ENCODE data around the gene RELB.
"Not testable (repeated sequence)": the region's sequence is repeated elsewhere in the genome, so short reads cannot be mapped to it uniquely, and the experiment has no call there.

Gene RELB

GRCh38 chr19:44968118-44968517, 33.1 kb upstream of the RELB start:
- H3K4me3 ChIP-seq (ENCODE audit: low read length in 2 of 2): no peak overlapping the region
- H3K9me3 ChIP-seq (ENCODE audit: control insufficient read depth in 2 of 2, low read length in 2 of 2): no peaks in the 10 kb centered on the region
- H3K27ac ChIP-seq (ENCODE audit: low read depth in 2 of 2, low read length in 2 of 2): no peak overlapping the region
- H3K36me3 ChIP-seq (ENCODE audit: control insufficient read depth in 2 of 2, insufficient read depth in 2 of 2, low read length in 2 of 2): peaks cover 2 to 29% of the 10 kb centered on the region in 2 donors
- no peaks in the 10 kb centered on the region for H3K27me3 ChIP-seq (ENCODE audit: control insufficient read depth in 2 of 2, insufficient read depth in 2 of 2, low read length in 2 of 2)
- H3K4me1 ChIP-seq (ENCODE audit: control insufficient read depth in 2 of 2, insufficient read depth in 2 of 2, low read length in 2 of 2): no peaks in the 10 kb centered on the region
- H3K9ac ChIP-seq (ENCODE audit: low read depth in 1 of 2, low read length in 2 of 2): no peak overlapping the region

DNA sequence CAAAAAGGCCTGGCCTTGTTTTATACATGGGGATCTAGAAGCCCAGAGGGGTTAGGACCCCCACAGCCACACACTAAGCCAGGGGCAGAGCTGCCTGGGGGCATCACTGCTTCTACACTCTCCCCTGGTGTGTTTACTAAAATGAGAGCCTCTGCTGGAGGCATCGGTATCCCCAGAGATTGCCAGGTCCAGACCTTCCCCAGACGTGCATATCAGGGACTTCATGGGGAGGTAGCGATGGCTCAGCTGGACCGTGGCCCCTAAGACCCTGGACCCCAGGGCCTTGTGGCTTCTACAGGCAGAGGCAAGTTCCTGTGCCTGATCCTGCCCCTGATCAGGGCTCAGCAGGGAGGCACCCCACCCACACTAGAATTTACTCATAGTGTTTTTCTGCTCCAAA, 32.6 kb upstream of the RELB start:
- H3K9me3 ChIP-seq (ENCODE audit: control insufficient read depth in 2 of 2, low read length in 2 of 2): no peaks in the 10 kb centered on the region
- H3K4me1 ChIP-seq (ENCODE audit: control insufficient read depth in 2 of 2, insufficient read depth in 2 of 2, low read length in 2 of 2): no peaks in the 10 kb centered on the region
- H3K9ac ChIP-seq (ENCODE audit: low read depth in 1 of 2, low read length in 2 of 2): no peak overlapping the region
- no peak overlapping the region for H3K4me3 ChIP-seq (ENCODE audit: low read length in 2 of 2)
- H3K27ac ChIP-seq (ENCODE audit: low read depth in 2 of 2, low read length in 2 of 2): no peak overlapping the region
- H3K36me3 ChIP-seq (ENCODE audit: control insufficient read depth in 2 of 2, insufficient read depth in 2 of 2, low read length in 2 of 2): peaks cover 2 to 34% of the 10 kb centered on the region in 2 donors
- no peaks in the 10 kb centered on the region for H3K27me3 ChIP-seq (ENCODE audit: control insufficient read depth in 2 of 2, insufficient read depth in 2 of 2, low read length in 2 of 2)

GRCh38 chr19:44969437-44969836, 31.8 kb upstream of the RELB start:
- H3K27me3 ChIP-seq (ENCODE audit: control insufficient read depth in 2 of 2, insufficient read depth in 2 of 2, low read length in 2 of 2): no peaks in the 10 kb centered on the region
- no peaks in the 10 kb centered on the region for H3K4me1 ChIP-seq (ENCODE audit: control insufficient read depth in 2 of 2, insufficient read depth in 2 of 2, low read length in 2 of 2)
- no peak overlapping the region for H3K27ac ChIP-seq (ENCODE audit: low read depth in 2 of 2, low read length in 2 of 2)
- no peaks in the 10 kb centered on the region for H3K9me3 ChIP-seq (ENCODE audit: control insufficient read depth in 2 of 2, low read length in 2 of 2)
- H3K36me3 ChIP-seq (ENCODE audit: control insufficient read depth in 2 of 2, insufficient read depth in 2 of 2, low read length in 2 of 2): peaks cover 5 to 36% of the 10 kb centered on the region in 2 donors
- H3K9ac ChIP-seq (ENCODE audit: low read depth in 1 of 2, low read length in 2 of 2): no peak overlapping the region
- H3K4me3 ChIP-seq (ENCODE audit: low read length in 2 of 2): no peak overlapping the region

- not testable (repeated sequence) for H3K4me3 ChIP-seq (ENCODE audit: low read length in 2 of 2); H3K9me3 ChIP-seq (ENCODE audit: control insufficient read depth in 2 of 2, low read length in 2 of 2)
- H3K36me3 ChIP-seq (ENCODE audit: control insufficient read depth in 2 of 2, insufficient read depth in 2 of 2, low read length in 2 of 2): peaks cover 25 to 48% of the 10 kb centered on the region in 2 donors
Measured at GRCh38 chr19:44971451-44971850, 29.8 kb upstream of the RELB start.

GRCh38 chr19:44972802-44973201, 28.5 kb upstream of the RELB start:
- Histone ChIP-seq H3K36me3 (ENCODE audit: control insufficient read depth in 2 of 2, insufficient read depth in 2 of 2, low read length in 2 of 2) (peaks cover 38 to 62% of the 10 kb centered on the region in 2 donors), H3K4me3 (ENCODE audit: low read length in 2 of 2) (no peak overlapping the region), H3K9ac (ENCODE audit: low read depth in 1 of 2, low read length in 2 of 2) (no peak overlapping the region), H3K27me3 (ENCODE audit: control insufficient read depth in 2 of 2, insufficient read depth in 2 of 2, low read length in 2 of 2) (no peaks in the 10 kb centered on the region), H3K9me3 (ENCODE audit: control insufficient read depth in 2 of 2, low read length in 2 of 2) (no peaks in the 10 kb centered on the region), H3K27ac (ENCODE audit: low read depth in 2 of 2, low read length in 2 of 2) (no peak overlapping the region), H3K4me1 (ENCODE audit: control insufficient read depth in 2 of 2, insufficient read depth in 2 of 2, low read length in 2 of 2) (no peaks in the 10 kb centered on the region)

More at GRCh38 chr19:44971451-44971850, 29.8 kb upstream of the RELB start:
- not testable (repeated sequence) for H3K27ac ChIP-seq (ENCODE audit: low read depth in 2 of 2, low read length in 2 of 2); H3K4me1 ChIP-seq (ENCODE audit: control insufficient read depth in 2 of 2, insufficient read depth in 2 of 2, low read length in 2 of 2); H3K27me3 ChIP-seq (ENCODE audit: control insufficient read depth in 2 of 2, insufficient read depth in 2 of 2, low read length in 2 of 2); H3K9ac ChIP-seq (ENCODE audit: low read depth in 1 of 2, low read length in 2 of 2)

DNA sequence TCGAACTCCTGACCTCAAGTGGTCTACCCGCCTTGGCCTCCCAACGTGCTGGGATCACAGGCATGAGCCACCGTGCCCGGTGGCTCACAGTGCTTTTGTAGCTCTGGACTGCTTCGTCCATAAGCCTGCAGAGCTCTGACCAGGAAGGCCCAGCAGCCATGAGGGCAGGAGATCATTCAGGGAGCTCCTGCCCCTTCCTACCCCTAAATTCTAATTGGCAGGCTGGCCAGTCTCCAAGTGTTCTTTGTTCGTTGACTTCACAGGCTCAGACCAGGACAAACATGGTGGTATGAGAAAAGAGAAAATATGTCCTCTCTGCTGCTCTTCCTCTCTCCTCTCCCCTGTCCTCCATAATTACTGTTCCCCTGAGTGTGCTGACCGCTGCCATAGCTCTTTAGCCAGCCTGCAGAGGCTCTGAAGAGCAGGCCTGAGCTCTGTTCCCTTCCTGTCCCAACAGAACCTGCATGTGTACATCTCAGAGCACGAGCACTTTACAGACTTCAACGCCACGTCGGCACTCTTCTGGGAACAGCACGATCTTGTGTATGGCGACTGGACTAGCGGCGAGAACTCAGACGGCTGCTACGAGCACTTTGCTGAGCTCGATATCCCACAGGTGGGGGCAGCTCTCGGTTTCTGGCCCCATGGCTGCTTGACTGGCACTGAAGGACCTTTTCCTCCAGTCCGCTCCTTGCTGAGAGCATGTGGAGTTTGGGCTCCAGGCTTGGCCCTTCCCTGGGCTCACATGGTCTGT, 27.1 kb upstream of the RELB start:
- Histone ChIP-seq H3K36me3 (ENCODE audit: control insufficient read depth in 2 of 2, insufficient read depth in 2 of 2, low read length in 2 of 2) (peaks cover 47 to 60% of the 10 kb centered on the region in 2 donors), H3K9me3 (ENCODE audit: control insufficient read depth in 2 of 2, low read length in 2 of 2) (no peaks in the 10 kb centered on the region), H3K9ac (ENCODE audit: low read depth in 1 of 2, low read length in 2 of 2) (no peak overlapping the region)

DNA sequence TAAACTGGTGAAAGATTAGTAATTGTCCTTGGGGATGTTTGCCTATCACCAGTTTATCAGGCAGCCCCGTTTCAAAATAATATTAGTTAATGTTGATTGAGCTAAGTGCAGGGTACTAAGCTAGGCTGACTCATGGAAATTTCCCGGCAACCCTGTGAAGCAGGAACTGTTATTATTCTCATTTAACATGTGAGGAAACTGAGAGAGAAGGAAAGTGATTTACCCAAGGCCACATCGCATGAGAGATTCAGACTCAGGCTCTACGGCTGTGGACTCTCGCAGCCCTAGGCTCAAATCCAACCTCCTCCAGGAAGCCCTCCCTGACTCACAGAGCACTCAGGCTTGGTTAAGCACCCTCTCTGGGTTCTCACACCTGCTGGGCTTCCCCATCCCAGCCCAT, 26.4 kb upstream of the RELB start:
- no peak overlapping the region for H3K4me3 ChIP-seq (ENCODE audit: low read length in 2 of 2)
- no peak overlapping the region for H3K27ac ChIP-seq (ENCODE audit: low read depth in 2 of 2, low read length in 2 of 2)
- H3K9ac ChIP-seq (ENCODE audit: low read depth in 1 of 2, low read length in 2 of 2): no peak overlapping the region
- no peaks in the 10 kb centered on the region for H3K27me3 ChIP-seq (ENCODE audit: control insufficient read depth in 2 of 2, insufficient read depth in 2 of 2, low read length in 2 of 2)
- no peaks in the 10 kb centered on the region for H3K4me1 ChIP-seq (ENCODE audit: control insufficient read depth in 2 of 2, insufficient read depth in 2 of 2, low read length in 2 of 2)
- peaks cover 54 to 64% of the 10 kb centered on the region in 2 donors for H3K36me3 ChIP-seq (ENCODE audit: control insufficient read depth in 2 of 2, insufficient read depth in 2 of 2, low read length in 2 of 2)
- H3K9me3 ChIP-seq (ENCODE audit: control insufficient read depth in 2 of 2, low read length in 2 of 2): no peaks in the 10 kb centered on the region

More for the DNA sequence above, 27.1 kb upstream of the RELB start:
- Histone ChIP-seq H3K4me3 (ENCODE audit: low read length in 2 of 2) (no peak overlapping the region), H3K4me1 (ENCODE audit: control insufficient read depth in 2 of 2, insufficient read depth in 2 of 2, low read length in 2 of 2) (no peaks in the 10 kb centered on the region), H3K27me3 (ENCODE audit: control insufficient read depth in 2 of 2, insufficient read depth in 2 of 2, low read length in 2 of 2) (no peaks in the 10 kb centered on the region), H3K27ac (ENCODE audit: low read depth in 2 of 2, low read length in 2 of 2) (no peak overlapping the region)

DNA sequence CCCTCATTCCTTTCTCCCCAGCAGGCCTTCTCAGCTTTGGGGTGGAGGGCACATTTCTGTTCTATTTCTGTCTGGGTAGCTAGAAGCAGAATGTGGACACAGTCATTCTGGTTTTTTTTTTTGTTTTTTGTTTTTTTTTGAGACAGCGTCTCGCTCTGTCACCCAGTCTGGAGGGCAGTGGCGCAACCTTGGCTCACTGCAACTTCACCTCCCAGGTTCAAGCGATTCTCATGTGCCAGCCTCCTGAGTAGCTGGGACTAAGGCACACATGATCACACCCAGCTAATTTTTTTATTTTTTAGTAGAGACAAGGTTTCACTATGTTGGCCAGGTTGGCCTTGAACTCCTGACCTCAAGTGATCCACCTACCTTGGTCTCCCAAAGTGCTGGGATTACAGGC, 25.8 kb upstream of the RELB start:
- Histone ChIP-seq H3K4me1 (ENCODE audit: control insufficient read depth in 2 of 2, insufficient read depth in 2 of 2, low read length in 2 of 2) (no peaks in the 10 kb centered on the region), H3K9ac (ENCODE audit: low read depth in 1 of 2, low read length in 2 of 2) (no peak overlapping the region), H3K27me3 (ENCODE audit: control insufficient read depth in 2 of 2, insufficient read depth in 2 of 2, low read length in 2 of 2) (no peaks in the 10 kb centered on the region), H3K9me3 (ENCODE audit: control insufficient read depth in 2 of 2, low read length in 2 of 2) (no peaks in the 10 kb centered on the region), H3K4me3 (ENCODE audit: low read length in 2 of 2) (no peak overlapping the region), H3K36me3 (ENCODE audit: control insufficient read depth in 2 of 2, insufficient read depth in 2 of 2, low read length in 2 of 2) (peaks cover 57 to 63% of the 10 kb centered on the region in 2 donors), H3K27ac (ENCODE audit: low read depth in 2 of 2, low read length in 2 of 2) (no peak overlapping the region)

GRCh38 chr19:44984005-44984404, 17.3 kb upstream of the RELB start:
- H3K4me3 ChIP-seq (ENCODE audit: low read length in 2 of 2): no peak overlapping the region
- H3K27ac ChIP-seq (ENCODE audit: low read depth in 2 of 2, low read length in 2 of 2): no peak overlapping the region
- H3K9me3 ChIP-seq (ENCODE audit: control insufficient read depth in 2 of 2, low read length in 2 of 2): no peaks in the 10 kb centered on the region
- H3K27me3 ChIP-seq (ENCODE audit: control insufficient read depth in 2 of 2, insufficient read depth in 2 of 2, low read length in 2 of 2): no peaks in the 10 kb centered on the region
- no peaks in the 10 kb centered on the region for H3K4me1 ChIP-seq (ENCODE audit: control insufficient read depth in 2 of 2, insufficient read depth in 2 of 2, low read length in 2 of 2)
- no peak overlapping the region for H3K9ac ChIP-seq (ENCODE audit: low read depth in 1 of 2, low read length in 2 of 2)
- H3K36me3 ChIP-seq (ENCODE audit: control insufficient read depth in 2 of 2, insufficient read depth in 2 of 2, low read length in 2 of 2): peaks cover 45 to 58% of the 10 kb centered on the region in 2 donors

DNA sequence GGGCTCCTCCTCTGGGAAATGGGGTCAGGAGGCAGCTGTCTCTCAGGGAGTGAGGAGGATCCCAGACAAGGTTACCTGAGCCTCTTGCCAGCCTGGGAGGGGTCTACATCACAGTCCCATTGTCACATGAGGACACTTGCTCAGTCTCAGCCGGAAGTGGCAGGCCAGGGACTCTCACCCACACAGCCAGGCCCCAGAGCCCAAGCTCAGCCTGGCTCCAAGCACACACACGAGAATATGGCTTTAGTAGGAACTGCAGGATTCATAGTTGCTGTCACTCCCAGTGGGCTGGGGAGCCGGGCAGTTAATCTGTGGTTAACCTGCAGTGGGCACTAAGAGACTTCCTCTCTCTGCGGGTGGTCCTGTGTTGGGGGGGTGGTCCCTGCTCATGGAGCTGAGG, 15.8 kb upstream of the RELB start:
- no peak overlapping the region for H3K4me3 ChIP-seq (ENCODE audit: low read length in 2 of 2)
- H3K36me3 ChIP-seq (ENCODE audit: control insufficient read depth in 2 of 2, insufficient read depth in 2 of 2, low read length in 2 of 2): peaks cover 36 to 55% of the 10 kb centered on the region in 2 donors
- no peak overlapping the region for H3K9ac ChIP-seq (ENCODE audit: low read depth in 1 of 2, low read length in 2 of 2)
- H3K9me3 ChIP-seq (ENCODE audit: control insufficient read depth in 2 of 2, low read length in 2 of 2): no peaks in the 10 kb centered on the region
- H3K27ac ChIP-seq (ENCODE audit: low read depth in 2 of 2, low read length in 2 of 2): no peak overlapping the region
- no peaks in the 10 kb centered on the region for H3K4me1 ChIP-seq (ENCODE audit: control insufficient read depth in 2 of 2, insufficient read depth in 2 of 2, low read length in 2 of 2)
- no peaks in the 10 kb centered on the region for H3K27me3 ChIP-seq (ENCODE audit: control insufficient read depth in 2 of 2, insufficient read depth in 2 of 2, low read length in 2 of 2)
